GM12864 (cell line): Measurements from ENCODE around the gene RNF5.
A peak's percentile ranks its signal among the peaks of the same experiment; 100 is the strongest.

ENCODE experiments used
- DNase-seq: peaks from one replicate; pipeline ENCODE4 v3.0.0-alpha.2; 2011; ENCODE audit warnings: low read depth
- H3K4me3 ChIP-seq: 2 replicates; pipeline ENCODE4 v1.5.1; 2011; ENCODE audit warnings: mild to moderate bottlenecking, low read depth, low read length, control low read depth
- TF ChIP-seq, protein P1 (sequence below): IDR thresholded peaks from 2 replicates; pipeline ENCODE4 v1.5.1; 2011; ENCODE audit warnings: low read depth, mild to moderate bottlenecking, moderate library complexity, low read length, control low read depth, inconsistent platforms; ENCODE audit errors: missing control alignments

RNF5 gene

DNA sequence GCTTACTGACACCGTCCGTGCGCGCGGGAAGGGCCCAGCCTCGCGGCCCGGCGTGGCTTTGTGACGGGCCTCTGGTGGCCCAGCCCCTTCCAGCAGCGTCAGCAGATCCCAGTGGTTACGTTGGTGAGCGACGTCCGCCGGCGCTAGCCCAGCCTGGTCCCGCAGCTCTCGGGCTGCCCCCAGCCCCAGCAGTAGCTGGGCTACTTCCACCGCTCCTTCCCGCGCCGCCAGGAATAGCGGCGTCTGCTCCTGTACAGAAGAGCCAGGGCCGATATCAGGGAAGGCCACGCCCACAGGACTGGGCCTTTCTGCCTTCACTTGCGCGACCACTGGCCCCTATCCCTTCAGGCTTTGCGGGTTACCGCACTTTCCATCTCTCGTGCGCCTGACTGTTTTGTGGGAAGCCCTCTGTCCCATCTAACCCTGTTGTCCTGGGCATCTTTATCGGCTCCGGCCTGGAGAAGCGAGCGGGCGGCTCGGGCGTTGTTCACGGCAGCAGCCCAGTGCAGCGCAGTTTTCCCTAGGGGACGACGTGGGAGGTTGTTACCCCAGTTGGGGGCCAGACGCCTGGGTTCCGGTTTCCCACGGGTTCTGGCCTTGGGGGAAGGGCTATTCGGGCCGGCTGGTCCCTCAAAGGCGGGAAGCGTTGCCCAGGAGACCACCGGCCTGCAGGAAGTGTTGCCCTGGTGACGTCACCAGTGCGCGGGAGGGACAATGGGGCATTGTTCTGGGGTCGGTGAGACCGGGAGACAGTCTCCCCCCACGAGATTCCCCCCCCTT is 17.9 kb downstream of the RNF5 start:
- TF ChIP-seq, protein P1, sequence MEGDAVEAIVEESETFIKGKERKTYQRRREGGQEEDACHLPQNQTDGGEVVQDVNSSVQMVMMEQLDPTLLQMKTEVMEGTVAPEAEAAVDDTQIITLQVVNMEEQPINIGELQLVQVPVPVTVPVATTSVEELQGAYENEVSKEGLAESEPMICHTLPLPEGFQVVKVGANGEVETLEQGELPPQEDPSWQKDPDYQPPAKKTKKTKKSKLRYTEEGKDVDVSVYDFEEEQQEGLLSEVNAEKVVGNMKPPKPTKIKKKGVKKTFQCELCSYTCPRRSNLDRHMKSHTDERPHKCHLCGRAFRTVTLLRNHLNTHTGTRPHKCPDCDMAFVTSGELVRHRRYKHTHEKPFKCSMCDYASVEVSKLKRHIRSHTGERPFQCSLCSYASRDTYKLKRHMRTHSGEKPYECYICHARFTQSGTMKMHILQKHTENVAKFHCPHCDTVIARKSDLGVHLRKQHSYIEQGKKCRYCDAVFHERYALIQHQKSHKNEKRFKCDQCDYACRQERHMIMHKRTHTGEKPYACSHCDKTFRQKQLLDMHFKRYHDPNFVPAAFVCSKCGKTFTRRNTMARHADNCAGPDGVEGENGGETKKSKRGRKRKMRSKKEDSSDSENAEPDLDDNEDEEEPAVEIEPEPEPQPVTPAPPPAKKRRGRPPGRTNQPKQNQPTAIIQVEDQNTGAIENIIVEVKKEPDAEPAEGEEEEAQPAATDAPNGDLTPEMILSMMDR = no peak
- DNase-seq = no peak
- peak overlapping the region; percentile 83 for H3K4me3 ChIP-seq

GRCh38 chr6:32196682-32197616 is 18.7 kb downstream of the RNF5 start:
- TF ChIP-seq, protein P1 = peak; percentile 18
- no peak for DNase-seq
- H3K4me3 ChIP-seq = peak overlapping the region; percentile 83

DNA sequence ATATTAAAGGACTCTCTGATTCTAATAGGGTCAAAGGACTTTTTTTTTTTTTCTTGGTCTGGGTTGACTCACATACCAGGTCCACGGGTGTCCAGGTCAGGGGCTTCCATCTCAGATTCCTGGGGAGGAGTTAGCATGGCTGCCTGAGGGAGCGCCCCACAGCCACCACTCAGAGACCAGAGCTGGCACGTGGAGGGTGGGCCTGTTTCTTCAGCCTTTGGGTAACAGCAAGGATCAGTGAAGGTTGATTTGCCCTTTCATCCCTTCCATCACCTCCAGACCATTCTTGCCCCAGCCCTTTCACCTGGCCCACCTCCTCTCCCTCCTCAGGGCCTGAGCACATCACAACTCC is 20.1 kb downstream of the RNF5 start:
- H3K4me3 ChIP-seq = no peak overlapping the region
- TF ChIP-seq, protein P1 = no peak

GRCh38 chr6:32198866-32199265 is 20.7 kb downstream of the RNF5 start:
- H3K4me3 ChIP-seq = no peak overlapping the region
- TF ChIP-seq, protein P1 = no peak
- DNase-seq = no peak

More for the DNA sequence above, 20.1 kb downstream of the RNF5 start:
- DNase-seq = no peak

DNA sequence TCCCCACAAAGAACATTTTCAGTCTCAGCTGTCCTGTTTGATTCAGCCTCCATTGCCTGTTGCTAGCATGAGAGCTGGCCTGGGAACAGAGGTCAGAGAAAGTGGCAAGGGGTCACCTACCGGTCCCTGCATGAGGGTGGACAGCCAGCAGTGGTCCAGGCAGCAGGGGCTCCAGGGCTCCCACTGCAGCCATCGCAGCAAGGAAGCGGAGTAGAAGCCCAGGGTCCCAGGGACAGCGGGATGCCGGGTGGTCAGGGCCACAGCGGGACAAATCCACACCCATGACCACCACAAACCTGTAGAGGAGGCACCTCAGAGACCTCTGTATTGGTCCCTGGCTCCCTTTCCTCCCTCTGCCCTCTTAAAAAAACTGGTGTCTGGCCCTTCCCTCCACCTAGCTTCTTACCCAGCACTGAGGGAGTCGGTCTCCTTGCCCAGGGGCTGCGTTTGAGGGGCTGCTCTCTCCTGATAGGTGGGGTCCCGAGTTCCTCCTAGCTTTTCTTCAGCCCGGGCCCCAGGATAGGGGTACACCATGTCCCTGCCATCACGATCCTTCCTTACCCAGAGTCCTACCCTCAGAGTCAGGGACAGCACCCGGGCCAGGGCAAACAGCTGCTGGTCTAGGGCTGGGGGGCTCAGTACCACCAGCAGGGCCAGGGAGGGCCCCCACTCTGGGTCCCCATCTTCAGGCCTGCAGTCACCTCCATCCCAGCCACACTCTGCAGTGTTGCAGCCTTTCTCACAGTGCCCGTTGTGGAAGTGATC is 22.7 kb downstream of the RNF5 start:
- DNase-seq = no peak
- H3K4me3 ChIP-seq = no peak overlapping the region
- TF ChIP-seq, protein P1 = no peak

GRCh38 chr6:32202186-32202585 is 24.0 kb downstream of the RNF5 start:
- no peak overlapping the region for H3K4me3 ChIP-seq
- DNase-seq = no peak
- TF ChIP-seq, protein P1 = no peak
